Stimulated activated naive CD8-positive, alpha-beta T cell treated with anti-CD3 and anti-CD28 coated beads, Interleukin-15, amount 100 ng/mL, for 72 hours (primary cell): ENCODE measurements around the gene CEP78.

Experiments
- ATAC-seq: fragments of 150-1000 bp; cut with Tn5 transposase; 2 replicates; pipeline ENCODE4 v1.10.0; 2021; ENCODE audit warnings: mild to moderate bottlenecking, moderate library complexity
- DNase-seq, 2 donors: peaks; one replicate each; pipeline ENCODE4 v3.0.0; 2021 to 2022
- H3K27ac Mint-ChIP-seq, 2 donors: one replicate each; pipeline ENCODE4 v1.8.0; 2022; ENCODE audit warnings: mild to moderate bottlenecking in 2 of 2, mixed read lengths in 2 of 2, moderate library complexity in 2 of 2
- H3K27me3 Mint-ChIP-seq: one replicate; pipeline ENCODE4 v1.8.0; 2022; ENCODE audit warnings: mixed read lengths
- H3K4me1 Mint-ChIP-seq: one replicate; pipeline ENCODE4 v1.8.0; 2022; ENCODE audit warnings: mild to moderate bottlenecking, mixed read lengths
- H3K4me3 Mint-ChIP-seq, 2 donors: one replicate each; pipeline ENCODE4 v1.8.0; 2022; ENCODE audit warnings: mild to moderate bottlenecking in 2 of 2, mixed read lengths in 2 of 2, moderate library complexity in 1 of 2
- H3K9me3 Mint-ChIP-seq, 2 donors: one replicate each; pipeline ENCODE4 v1.8.0; 2022; ENCODE audit warnings: mixed read lengths in 2 of 2

The CEP78 gene

DNA sequence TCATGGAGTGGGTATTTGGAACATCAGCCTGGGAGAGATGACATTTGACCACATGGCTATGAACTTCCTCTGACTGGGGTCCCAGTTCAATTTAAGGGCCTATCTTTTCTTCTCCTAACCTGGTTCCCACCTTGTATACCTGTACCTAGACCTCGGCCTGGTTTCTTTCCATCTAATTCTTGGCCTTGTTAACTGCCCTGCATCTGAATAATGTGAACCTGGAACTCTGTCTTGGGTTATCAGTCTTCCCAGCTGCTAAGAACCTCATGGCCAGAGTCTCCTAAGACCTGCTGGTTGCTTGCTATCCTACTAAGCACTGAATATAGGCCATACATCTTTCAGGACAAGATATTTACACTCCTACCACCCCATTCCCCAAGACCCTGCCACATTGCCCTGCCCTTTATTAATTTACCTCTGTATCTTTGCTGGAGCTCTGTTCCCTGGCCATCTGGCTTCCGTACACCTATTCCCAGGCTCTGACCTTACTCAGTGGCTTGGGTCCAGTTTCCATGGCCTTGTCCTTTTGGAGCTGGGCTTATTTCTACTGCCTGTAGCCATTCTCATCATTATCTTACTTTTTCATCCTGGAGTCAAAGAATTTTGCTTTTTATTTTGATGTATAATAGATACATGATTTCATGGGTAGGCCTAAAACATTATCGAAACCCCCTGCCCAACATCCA is 67.6 kb downstream of the CEP78 start:
- Mint-ChIP-seq H3K4me3 (no peak overlapping the region), H3K27ac (peak overlapping the region in 1 of 2 donors; percentile 43), H3K4me1 (peaks cover 33% of the 10 kb centered on the region), H3K27me3 (no peaks in the 10 kb centered on the region), H3K9me3 (no peaks in the 10 kb centered on the region)
- no peak for ATAC-seq
- DNase-seq = no peak

DNA sequence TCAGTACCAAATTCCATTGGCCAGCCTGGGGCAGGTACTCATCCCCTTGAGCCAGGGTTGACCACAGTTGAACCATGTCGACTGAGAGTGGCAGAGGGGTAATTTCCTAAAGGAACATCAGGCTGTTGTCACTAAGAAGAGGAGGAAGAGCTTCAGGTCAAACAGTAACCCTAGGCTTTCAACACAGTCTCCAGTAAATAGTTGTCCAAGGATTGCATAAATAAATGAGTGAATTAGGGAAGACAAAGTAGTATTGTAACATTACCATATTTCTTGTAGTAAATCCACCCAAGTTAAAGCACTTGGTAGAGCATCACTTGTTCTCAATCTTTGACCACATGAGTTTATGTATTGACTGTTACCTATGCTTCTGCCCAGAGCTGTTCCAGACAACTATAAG is 68.5 kb downstream of the CEP78 start:
- H3K4me1 Mint-ChIP-seq = peaks cover 28% of the 10 kb centered on the region
- H3K27ac Mint-ChIP-seq = no peak overlapping the region
- no peak overlapping the region for H3K4me3 Mint-ChIP-seq

DNA sequence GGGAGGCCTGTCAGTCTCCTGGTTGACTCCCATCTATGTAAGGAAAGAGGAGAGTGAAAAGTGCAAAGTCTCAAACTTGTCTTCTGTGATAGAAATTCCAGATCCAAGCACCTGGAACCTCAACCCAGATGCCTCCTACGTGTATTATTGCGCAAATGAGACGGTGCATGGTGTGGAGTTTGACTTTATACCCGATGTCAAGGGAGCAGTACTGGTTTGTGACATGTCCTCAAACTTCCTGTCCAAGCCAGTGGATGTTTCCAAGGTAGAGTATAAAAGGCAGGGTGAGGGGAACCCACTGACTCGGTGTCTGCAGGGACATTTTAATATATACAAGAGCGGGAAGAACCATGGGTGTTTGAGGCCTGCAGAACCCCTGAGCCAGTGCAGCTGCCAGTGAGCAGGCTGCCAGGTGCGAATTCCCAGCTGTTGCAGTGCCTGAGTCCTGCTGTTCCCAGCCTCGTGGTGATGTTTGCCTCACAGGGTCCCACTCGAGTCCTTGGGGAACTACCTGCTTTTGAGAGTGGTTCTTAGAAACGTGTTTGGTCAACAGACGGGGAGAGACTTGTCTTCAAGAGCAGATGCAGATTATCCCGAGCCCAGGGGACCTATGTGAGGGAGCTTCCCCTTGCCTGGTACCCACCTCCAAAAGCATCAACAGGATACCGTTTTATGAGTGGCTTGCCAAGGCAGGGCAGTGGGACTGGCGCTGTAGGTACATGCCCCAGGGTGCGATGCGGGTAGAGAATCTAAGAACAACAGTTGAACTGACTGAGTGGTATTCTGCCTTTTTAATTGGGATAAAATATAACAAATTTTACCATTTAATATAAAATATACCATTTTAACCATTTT is 70.6 kb downstream of the CEP78 start:
- H3K4me1 Mint-ChIP-seq = peaks cover 19% of the 10 kb centered on the region
- H3K9me3 Mint-ChIP-seq = no peaks in the 10 kb centered on the region
- peak overlapping the region in 1 of 2 donors; percentile 72 for H3K27ac Mint-ChIP-seq
- H3K4me3 Mint-ChIP-seq = no peak overlapping the region
- DNase-seq = no peak
- no peaks in the 10 kb centered on the region for H3K27me3 Mint-ChIP-seq
- no peak for ATAC-seq

More for the DNA sequence above, 68.5 kb downstream of the CEP78 start:
- no peaks in the 10 kb centered on the region for H3K9me3 Mint-ChIP-seq
- no peaks in the 10 kb centered on the region for H3K27me3 Mint-ChIP-seq
- DNase-seq (no peak), ATAC-seq (no peak)

DNA sequence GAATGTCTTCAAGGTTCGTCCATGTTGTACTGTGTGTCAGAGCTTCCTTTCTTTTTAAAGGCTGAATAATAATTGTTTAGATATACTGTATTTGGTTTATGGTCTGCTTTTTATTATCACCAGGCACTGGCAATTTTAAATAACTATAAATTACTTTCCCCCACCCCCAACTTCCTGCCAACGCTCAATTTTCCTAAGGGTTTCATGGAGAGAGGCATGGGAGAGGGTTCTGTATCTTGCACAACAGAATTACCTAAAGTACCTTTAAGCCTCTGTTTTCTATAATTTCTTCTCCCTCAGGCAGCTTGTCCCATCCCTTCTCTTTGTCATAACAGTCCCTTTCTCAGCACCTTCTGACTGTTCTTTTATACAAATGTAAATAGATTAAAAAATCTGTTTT is 71.5 kb downstream of the CEP78 start:
- no peaks in the 10 kb centered on the region for H3K9me3 Mint-ChIP-seq
- H3K27ac Mint-ChIP-seq = no peak overlapping the region
- H3K4me1 Mint-ChIP-seq = peaks cover 13% of the 10 kb centered on the region
- no peak overlapping the region for H3K4me3 Mint-ChIP-seq
- DNase-seq (no peak), ATAC-seq (no peak)
- H3K27me3 Mint-ChIP-seq = no peaks in the 10 kb centered on the region

DNA sequence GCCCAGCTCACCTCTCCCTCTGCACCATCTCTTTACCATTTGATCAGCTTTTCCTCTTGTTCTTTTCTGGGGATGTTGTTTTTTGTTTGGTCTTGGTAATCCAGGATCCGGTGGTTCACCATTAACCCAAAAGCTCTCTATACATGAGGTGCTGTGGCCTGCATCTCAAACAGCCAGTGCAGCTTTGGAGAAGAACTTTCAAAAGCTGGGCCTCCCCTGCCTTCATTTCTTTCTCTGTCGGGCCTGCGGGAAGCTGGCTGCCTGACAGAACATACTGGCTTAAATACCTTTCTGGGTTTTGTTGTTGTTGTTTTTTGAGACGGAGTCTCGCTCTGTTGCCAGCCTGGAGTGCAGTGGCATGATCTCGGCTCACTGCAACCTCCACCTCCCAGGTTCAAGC is 73.2 kb downstream of the CEP78 start:
- ATAC-seq (no peak), DNase-seq (no peak)
- Mint-ChIP-seq H3K27me3 (no peaks in the 10 kb centered on the region), H3K27ac (no peak overlapping the region), H3K9me3 (no peaks in the 10 kb centered on the region), H3K4me3 (no peak overlapping the region), H3K4me1 (peaks cover 4% of the 10 kb centered on the region)

DNA sequence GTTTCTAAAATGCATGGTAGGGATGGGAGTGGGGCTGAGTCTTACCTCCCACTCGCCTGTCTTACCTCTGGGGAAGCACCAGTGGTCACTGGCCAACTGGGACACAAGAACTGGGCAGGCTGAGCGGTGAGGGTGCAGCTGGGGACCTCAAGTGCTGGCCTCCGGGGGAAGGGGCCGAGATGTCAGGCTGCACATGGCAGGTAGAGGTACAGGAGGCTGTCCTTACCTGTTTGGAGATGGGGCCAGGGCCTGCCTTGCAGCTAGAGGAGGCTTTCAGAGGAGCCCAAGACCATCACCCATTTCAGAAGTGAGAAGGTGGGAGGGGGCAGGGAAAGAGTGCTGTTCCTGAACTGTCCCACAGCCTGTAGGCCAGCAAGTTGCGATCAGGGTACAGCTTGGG is 75.2 kb downstream of the CEP78 start:
- DNase-seq (no peak), ATAC-seq (no peak)
- H3K9me3 Mint-ChIP-seq = no peaks in the 10 kb centered on the region
- H3K4me1 Mint-ChIP-seq = peaks cover 12% of the 10 kb centered on the region
- H3K27ac Mint-ChIP-seq = no peak overlapping the region
- H3K27me3 Mint-ChIP-seq = no peaks in the 10 kb centered on the region
- H3K4me3 Mint-ChIP-seq = no peak overlapping the region

DNA sequence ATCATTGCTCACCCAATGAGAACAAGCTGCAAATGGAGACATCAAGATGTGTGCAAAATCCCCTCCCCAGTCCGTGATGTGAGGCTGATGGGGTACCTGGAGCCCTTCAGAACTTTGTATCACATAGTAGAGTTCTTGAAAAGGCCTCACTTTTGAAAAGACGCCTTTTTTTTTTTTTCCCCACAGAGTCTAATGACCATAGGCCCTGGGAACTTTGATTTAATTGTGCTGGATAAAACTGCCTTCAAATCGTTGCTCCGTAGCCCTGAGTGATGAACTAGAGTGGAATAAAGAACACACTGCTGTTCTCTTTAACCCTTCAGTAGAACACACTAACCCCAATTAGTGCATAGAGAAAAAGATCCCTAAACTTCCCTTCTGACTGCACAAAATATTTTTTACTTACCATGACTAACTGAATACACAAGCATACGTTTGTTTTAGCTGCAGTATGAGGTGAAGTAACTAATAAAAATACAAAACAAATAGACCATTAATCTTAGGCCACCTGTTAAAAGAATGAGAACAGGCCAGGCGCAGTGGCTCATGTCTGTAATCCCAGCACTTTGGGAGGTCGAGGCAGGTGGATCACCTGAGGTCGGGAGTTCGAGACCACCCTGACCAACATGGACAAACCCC is 76.1 kb downstream of the CEP78 start:
- Mint-ChIP-seq H3K27me3 (no peaks in the 10 kb centered on the region), H3K27ac (no peak overlapping the region), H3K9me3 (no peaks in the 10 kb centered on the region), H3K4me3 (no peak overlapping the region), H3K4me1 (peaks cover 12% of the 10 kb centered on the region)
- no peak for ATAC-seq
- DNase-seq = no peak

DNA sequence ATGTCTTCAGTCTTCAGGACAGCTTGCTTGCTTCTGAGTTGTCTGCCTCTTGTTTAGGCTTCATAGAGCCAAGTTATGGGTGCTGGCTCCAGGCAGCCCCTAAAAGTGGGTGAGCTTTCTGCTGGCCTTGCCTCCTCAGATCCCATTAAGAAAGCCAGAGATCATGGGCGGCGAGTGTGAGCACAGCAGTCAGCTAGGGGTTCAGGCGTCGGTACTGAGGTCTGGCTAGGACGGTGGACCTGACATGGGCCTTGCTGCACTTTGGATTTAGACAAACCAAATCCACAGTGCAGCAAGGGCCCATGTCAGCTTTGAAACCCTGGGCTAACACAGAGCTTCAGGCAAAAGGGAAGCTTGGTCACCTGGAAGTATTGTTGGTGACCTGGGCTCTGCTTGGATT is 78.7 kb downstream of the CEP78 start:
- no peaks in the 10 kb centered on the region for H3K27me3 Mint-ChIP-seq
- no peaks in the 10 kb centered on the region for H3K9me3 Mint-ChIP-seq
- H3K4me1 Mint-ChIP-seq = peaks cover 12% of the 10 kb centered on the region
- H3K27ac Mint-ChIP-seq = peak overlapping the region in 1 of 2 donors; percentile 40
- peak; percentile 16 for ATAC-seq
- H3K4me3 Mint-ChIP-seq = no peak overlapping the region
- DNase-seq = no peak

DNA sequence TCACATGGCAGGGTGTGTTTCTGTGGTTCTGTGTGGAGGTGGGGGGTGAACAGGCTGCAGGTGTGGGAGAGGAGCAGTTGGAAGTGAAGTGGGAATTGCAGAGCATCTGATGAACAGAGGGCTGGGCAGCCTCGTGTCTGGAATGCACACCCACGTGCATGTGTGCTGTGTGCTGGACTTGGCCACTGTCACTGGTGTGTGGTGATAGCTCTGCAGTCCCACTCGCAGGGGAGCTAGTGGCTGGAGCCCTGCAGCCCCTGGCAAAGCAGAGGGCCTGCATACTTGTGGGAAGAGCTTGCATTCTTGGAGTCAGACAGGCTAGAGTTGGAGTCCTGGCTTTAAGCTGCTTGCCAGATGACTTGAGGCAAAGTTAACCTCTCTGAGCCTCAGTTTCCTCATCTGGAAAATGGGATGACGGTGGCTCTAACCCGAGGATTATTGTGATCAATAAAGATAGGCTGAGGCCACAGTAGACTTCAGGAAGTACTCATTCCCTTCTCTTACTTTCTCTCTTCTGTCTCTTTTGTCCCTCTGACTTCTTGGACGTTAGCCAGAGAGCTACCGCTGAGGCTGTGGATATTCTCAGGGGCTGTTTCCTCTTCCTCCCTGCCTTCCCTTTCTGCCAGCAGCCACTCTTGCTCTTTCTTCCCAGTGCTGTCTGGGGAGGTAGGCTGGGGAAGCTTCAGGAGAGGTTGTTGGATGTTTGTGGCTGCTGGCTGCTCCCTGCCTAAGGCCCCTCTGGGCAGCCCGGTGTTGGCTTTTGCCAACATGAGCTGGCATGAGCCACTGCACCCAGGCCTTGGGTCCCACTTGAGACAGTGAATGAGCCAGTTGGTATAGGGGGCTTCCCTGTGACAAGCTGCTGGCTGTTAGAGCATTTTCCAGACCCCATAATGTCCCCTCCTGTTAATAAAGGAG is 79.3 kb downstream of the CEP78 start:
- Mint-ChIP-seq H3K4me1 (peaks cover 12% of the 10 kb centered on the region), H3K4me3 (no peak overlapping the region), H3K27ac (peak overlapping the region in 1 of 2 donors; percentile 50), H3K27me3 (no peaks in the 10 kb centered on the region), H3K9me3 (peaks cover 0 to 6% of the 10 kb centered on the region in 2 donors)
- no peak for DNase-seq
- no peak for ATAC-seq

DNA sequence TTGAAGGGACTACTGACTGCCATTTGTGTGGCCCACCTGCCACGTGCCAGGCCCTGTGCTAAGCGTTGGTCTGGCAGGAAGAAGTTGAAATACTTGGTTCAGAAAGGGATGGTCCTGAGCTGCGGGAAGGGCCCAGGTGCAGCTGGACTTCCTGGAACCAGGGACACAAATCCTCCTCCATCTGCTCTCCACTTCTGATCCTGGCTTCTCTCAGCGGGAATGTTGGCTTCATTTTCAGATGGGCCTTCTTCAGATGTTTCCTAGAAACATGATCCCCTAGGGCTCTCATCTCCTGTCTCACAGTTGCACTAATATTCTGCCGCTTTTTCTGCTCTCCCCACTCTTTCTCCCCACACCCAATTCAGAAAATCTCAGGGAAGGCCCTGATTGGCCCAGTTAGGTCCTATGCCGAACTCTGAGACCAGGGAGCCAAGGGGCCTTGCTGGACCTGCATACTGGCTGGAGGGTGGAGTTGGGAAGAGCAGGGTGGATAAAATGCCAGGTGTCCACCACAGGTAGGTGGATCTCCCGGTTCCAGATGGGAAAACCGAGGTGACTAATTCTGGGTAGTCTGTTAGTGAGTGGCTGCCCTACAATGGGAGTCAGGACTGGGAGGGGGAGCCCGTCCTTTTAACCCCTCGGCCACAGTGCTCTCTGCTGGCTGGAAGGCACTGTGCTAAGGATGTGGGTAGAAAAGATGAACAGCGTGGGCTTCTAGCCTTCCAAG is 80.5 kb downstream of the CEP78 start:
- peaks cover 17% of the 10 kb centered on the region for H3K4me1 Mint-ChIP-seq
- peaks cover 0 to 7% of the 10 kb centered on the region in 2 donors for H3K9me3 Mint-ChIP-seq
- DNase-seq (no peak), ATAC-seq (no peak)
- peak overlapping the region in 1 of 2 donors; percentile 85 for H3K27ac Mint-ChIP-seq
- H3K4me3 Mint-ChIP-seq = no peak overlapping the region
- no peaks in the 10 kb centered on the region for H3K27me3 Mint-ChIP-seq

DNA sequence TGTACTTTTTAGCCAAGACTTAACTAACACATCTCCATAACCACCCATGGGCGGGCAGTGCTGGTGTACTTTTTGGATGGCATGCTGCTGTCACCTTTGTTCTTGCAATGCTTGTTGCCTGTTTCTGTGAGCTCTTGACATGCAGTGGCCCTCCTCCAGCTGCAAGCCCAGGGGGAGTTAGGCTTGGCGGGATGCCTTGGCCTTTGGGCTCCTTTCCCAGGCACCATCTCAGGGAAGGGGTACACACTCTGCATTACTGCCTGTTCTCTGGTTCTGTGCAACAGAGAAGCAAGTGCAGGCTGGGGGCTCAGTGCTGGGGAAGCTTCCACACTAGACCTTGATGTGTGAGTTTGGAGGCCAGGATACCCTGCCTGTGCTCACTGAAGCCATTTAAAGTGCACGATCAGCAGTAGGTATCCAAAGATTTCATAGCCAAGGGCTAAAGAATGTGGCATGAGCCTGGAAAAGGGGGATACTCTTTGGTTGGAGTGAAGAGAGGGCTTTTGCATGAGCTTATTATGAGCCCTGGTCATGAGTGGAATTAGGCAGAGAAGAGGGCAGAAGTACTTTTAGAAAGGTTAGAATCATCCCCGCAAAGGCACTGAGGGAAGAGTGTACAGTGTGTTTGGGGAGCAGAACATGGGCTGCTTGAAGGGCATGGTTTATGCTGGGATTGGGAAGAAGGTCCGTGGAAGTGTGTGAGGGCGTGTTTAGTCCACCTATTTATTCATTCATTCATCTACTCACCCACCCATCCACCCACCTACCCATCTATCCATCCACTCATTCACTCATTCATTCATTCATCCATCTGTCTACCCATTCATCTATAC is 83.5 kb downstream of the CEP78 start:
- Mint-ChIP-seq H3K4me3 (no peak overlapping the region), H3K9me3 (peaks cover 0 to 7% of the 10 kb centered on the region in 2 donors), H3K27me3 (no peaks in the 10 kb centered on the region), H3K27ac (peak overlapping the region; percentile 1 to 14), H3K4me1 (peaks cover 22% of the 10 kb centered on the region)
- ATAC-seq (no peak), DNase-seq (no peak)

DNA sequence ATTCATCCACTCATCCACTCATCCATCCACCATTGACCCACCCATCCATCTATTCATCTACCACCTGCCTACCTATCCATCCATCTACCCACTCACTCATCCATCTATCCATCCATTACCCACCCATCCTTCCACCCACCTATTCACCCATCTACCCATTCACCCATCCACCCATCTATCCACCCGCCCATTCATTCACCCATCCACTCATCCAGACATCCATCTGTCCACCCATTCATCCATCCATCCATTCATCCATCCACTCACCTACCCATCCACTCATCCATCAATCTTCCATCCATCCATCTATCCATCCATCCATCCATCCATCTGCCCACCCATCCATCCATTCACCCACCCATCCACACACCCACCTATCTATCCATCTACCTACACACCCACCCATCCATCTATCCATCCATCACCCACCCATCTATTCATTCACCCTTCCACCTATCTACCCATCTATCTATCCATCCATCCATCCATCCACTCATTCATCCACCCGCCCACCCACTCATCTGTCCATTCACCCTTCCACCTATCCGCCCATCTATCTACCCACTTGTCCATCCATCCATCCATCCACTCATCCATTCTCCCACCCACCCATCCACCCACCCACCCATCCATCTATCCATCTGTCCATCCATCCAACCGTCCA is 84.3 kb downstream of the CEP78 start:
- DNase-seq (no peak), ATAC-seq (no peak)
- H3K4me1 Mint-ChIP-seq = peaks cover 15% of the 10 kb centered on the region
- H3K27ac Mint-ChIP-seq = peak overlapping the region in 1 of 2 donors; percentile 1
- H3K4me3 Mint-ChIP-seq = no peak overlapping the region
- H3K27me3 Mint-ChIP-seq = no peaks in the 10 kb centered on the region
- H3K9me3 Mint-ChIP-seq = peaks cover 0 to 7% of the 10 kb centered on the region in 2 donors

DNA sequence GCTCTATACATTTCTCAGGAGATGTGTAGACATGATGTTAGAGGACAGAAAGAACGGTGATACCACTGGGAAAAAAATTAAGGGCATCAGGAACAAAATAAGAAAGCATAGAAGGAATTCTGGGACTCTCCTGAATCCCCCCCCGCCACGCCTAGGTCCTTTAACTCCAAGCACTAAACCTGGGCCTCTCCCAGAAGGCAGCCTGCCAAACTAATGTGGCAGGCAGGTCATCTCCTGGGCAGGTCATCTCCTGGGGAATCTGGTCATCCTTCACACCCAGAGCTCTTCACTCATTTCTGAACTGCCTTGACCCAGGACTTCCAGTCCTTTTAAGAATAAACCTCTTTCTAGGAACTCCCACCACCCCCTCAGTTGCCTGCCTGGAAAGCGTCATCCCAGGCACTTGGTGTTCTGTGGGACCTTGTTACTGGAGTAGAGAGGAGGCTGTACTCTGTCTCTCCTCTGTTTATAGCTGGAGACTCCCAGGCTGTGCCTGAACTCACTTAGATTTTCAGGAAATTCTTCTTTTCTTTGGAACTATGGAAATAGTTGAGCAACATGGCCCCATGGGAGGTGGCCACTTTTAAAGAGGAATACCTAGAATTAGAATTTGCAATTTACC is 85.1 kb downstream of the CEP78 start:
- DNase-seq (no peak), ATAC-seq (no peak)
- H3K9me3 Mint-ChIP-seq = peaks cover 0 to 7% of the 10 kb centered on the region in 2 donors
- peak overlapping the region in 1 of 2 donors; percentile 94 for H3K27ac Mint-ChIP-seq
- no peak overlapping the region for H3K4me3 Mint-ChIP-seq
- H3K27me3 Mint-ChIP-seq = no peaks in the 10 kb centered on the region
- peaks cover 10% of the 10 kb centered on the region for H3K4me1 Mint-ChIP-seq
